SK-N-SH (cell line): Measurements from ENCODE around the gene IL6ST. TPM values are rescaled to one million over a fixed set of nuclear protein-coding genes. Genes with fewer than 3 reads are reported as not detected.

Experiments used
- CTCF ChIA-PET: fragments of 300-600, 350-600 bp; formaldehyde crosslinking; extraction: SDS; loops from one replicate; lab custom pipeline; 2021; lab: Yijun Ruan, JAX
- POLR2A ChIA-PET: fragments of 350-600 bp; sonication (Branson Sonifier 250); formaldehyde crosslinking; extraction: SDS; loops from one replicate; lab custom pipeline; 2020; ENCODE audit warnings: antibody characterized with exemption, inconsistent platforms; lab: Yijun Ruan, JAX
- DNase-seq: peaks from one replicate; pipeline ENCODE4 v3.0.0; 2012
- H2AFZ ChIP-seq: fragments of 200-600 bp; sonication (generic); 2 replicates; pipeline ENCODE4 v1.8.1; 2016; ENCODE audit warnings: antibody characterized with exemption, mild to moderate bottlenecking, low read depth
- H3F3A ChIP-seq: fragments of 200-600 bp; sonication (generic); replicated peaks from 2 replicates; pipeline ENCODE3; 2016; ENCODE audit warnings: antibody characterized with exemption, mild to moderate bottlenecking; ENCODE audit not compliant: insufficient read depth
- H3K27ac ChIP-seq, 2 experiments: fragments of 200-500 bp in 1 of 2; fragments of 200-600 bp in 1 of 2; sonication (Bioruptor generic) in 1 of 2; sonication (generic), shearing (Covaris generic) in 1 of 2; 2 replicates each; pipeline versions ENCODE4 v1.5.1 to v1.6.1; 2014 to 2016; ENCODE audit warnings: low read depth in 2 of 2, inconsistent platforms in 1 of 2, low read length in 1 of 2, mild to moderate bottlenecking in 1 of 2, mixed read lengths in 1 of 2
- H3K27me3 ChIP-seq: fragments of 200-600 bp; sonication (generic), shearing (Covaris generic); 2 replicates; pipeline ENCODE4 v1.6.1; 2016; ENCODE audit warnings: mixed run types; ENCODE audit not compliant: insufficient read depth
- H3K36me3 ChIP-seq, 2 experiments: fragments of 200-500 bp in 1 of 2; fragments of 200-600 bp in 1 of 2; sonication (Bioruptor generic) in 1 of 2; sonication (generic) in 1 of 2; replicated peaks in 1 of 2; 2 replicates each; pipeline versions ENCODE3 to v1.5.1; 2014 to 2016; ENCODE audit warnings: low read length in 1 of 2, mild to moderate bottlenecking in 1 of 2; ENCODE audit not compliant: insufficient read depth in 2 of 2, control insufficient read depth in 1 of 2
- H3K4me1 ChIP-seq, 2 experiments: fragments of 200-500 bp in 1 of 2; fragments of 200-600 bp in 1 of 2; sonication (Bioruptor generic) in 1 of 2; sonication (generic), shearing (Covaris generic) in 1 of 2; 2 replicates each; pipeline versions ENCODE4 v1.5.1 to v1.6.1; 2014 to 2016; ENCODE audit warnings: low read depth in 1 of 2, low read length in 1 of 2, mixed run types in 1 of 2; ENCODE audit not compliant: insufficient read depth in 2 of 2, control insufficient read depth in 1 of 2
- H3K4me2 ChIP-seq: fragments of 200-600 bp; sonication (generic), shearing (Covaris generic); 2 replicates; pipeline ENCODE4 v1.6.1; 2017; ENCODE audit warnings: mixed run types
- H3K4me3 ChIP-seq, 2 experiments: fragments of 200-500 bp in 1 of 2; fragments of 200-600 bp in 1 of 2; sonication (Bioruptor generic) in 1 of 2; sonication (generic), shearing (Covaris generic) in 1 of 2; 2 replicates each; pipeline versions ENCODE4 v1.5.1 to v1.8.1; 2014 to 2016; ENCODE audit warnings: low read depth in 2 of 2, inconsistent platforms in 1 of 2, low read length in 1 of 2, mild to moderate bottlenecking in 1 of 2, mixed read lengths in 1 of 2, moderate library complexity in 1 of 2
- H3K79me2 ChIP-seq: fragments of 200-600 bp; sonication (generic); 2 replicates; pipeline ENCODE4 v1.8.1; 2017; ENCODE audit warnings: mild to moderate bottlenecking; ENCODE audit not compliant: insufficient read depth
- H3K9ac ChIP-seq: fragments of 200-600 bp; sonication (generic); 2 replicates; pipeline ENCODE4 v1.6.1; 2017; ENCODE audit warnings: mixed run types
- H3K9me2 ChIP-seq: fragments of 200-600 bp; sonication (generic); 2 replicates; pipeline ENCODE4 v1.6.1; 2017; ENCODE audit warnings: mixed run types
- H3K9me3 ChIP-seq: fragments of 200-600 bp; sonication (generic); 2 replicates; pipeline ENCODE4 v1.6.1; 2017; ENCODE audit warnings: mixed run types, mild to moderate bottlenecking, moderate library complexity
- H4K20me1 ChIP-seq: fragments of 200-600 bp; sonication (generic); 2 replicates; pipeline ENCODE4 v1.6.1; 2017; ENCODE audit warnings: mild to moderate bottlenecking, mixed run types; ENCODE audit not compliant: insufficient read depth
- EP300 ChIP-seq, 2 experiments: IDR thresholded peaks; 2 replicates each; pipeline versions ENCODE4 v1.4.0 to v1.6.1; 2012; ENCODE audit warnings: borderline replicate concordance in 1 of 2, low read depth in 1 of 2, low read length in 1 of 2
- EZH2phosphoT487 ChIP-seq: fragments of 200-600 bp; sonication (generic); IDR thresholded peaks from 2 replicates; pipeline ENCODE4 v1.6.1; 2017; ENCODE audit warnings: low read depth, mixed run types, mild to moderate bottlenecking, antibody characterized with exemption, moderate library complexity, borderline replicate concordance
- FOSL2 ChIP-seq: IDR thresholded peaks from 2 replicates; pipeline ENCODE4 v1.4.0; 2012; ENCODE audit warnings: low read depth, mild to moderate bottlenecking, moderate library complexity, borderline replicate concordance
- FOXJ3 ChIP-seq: sonication (generic); formaldehyde crosslinking; IDR thresholded peaks from 2 replicates; pipeline ENCODE4 v1.5.1; 2020; ENCODE audit warnings: mild to moderate bottlenecking, missing genetic modification reagents
- GATA2 ChIP-seq: sonication (generic); formaldehyde crosslinking; IDR thresholded peaks from 2 replicates; pipeline ENCODE4 v1.5.0; 2020; ENCODE audit warnings: mild to moderate bottlenecking, missing genetic modification reagents
- JUND ChIP-seq: IDR thresholded peaks from 2 replicates; pipeline ENCODE4 v1.4.0; 2012
- MEF2A ChIP-seq: IDR thresholded peaks from 2 replicates; pipeline ENCODE4 v1.4.0; 2012; ENCODE audit warnings: low read depth, borderline replicate concordance
- NRF1 ChIP-seq: IDR thresholded peaks from 2 replicates; pipeline ENCODE4 v1.6.1; 2012; ENCODE audit warnings: low read depth, mild to moderate bottlenecking, low read length
- POLR2AphosphoS5 ChIP-seq: IDR thresholded peaks from 2 replicates; pipeline ENCODE4 v1.6.1; 2012; ENCODE audit warnings: low read depth, low read length
- RAD21 ChIP-seq: IDR thresholded peaks from 2 replicates; pipeline ENCODE4 v1.6.1; 2012; ENCODE audit warnings: mild to moderate bottlenecking, low read length
- RFX5 ChIP-seq: IDR thresholded peaks from 2 replicates; pipeline ENCODE4 v1.6.1; 2012; ENCODE audit warnings: mild to moderate bottlenecking, improper control_type of control experiment, low read length
- RXRA ChIP-seq: IDR thresholded peaks from 2 replicates; pipeline ENCODE4 v1.4.0; 2012; ENCODE audit warnings: low read depth, mild to moderate bottlenecking, borderline replicate concordance
- SIN3A ChIP-seq: IDR thresholded peaks from 2 replicates; pipeline ENCODE4 v1.6.1; 2012; ENCODE audit warnings: low read depth, mild to moderate bottlenecking, low read length, moderate library complexity, borderline replicate concordance
- TEAD4 ChIP-seq: IDR thresholded peaks from 2 replicates; pipeline ENCODE4 v1.4.0; 2012; ENCODE audit warnings: mild to moderate bottlenecking, borderline replicate concordance; ENCODE audit not compliant: insufficient read depth
- ZBTB33 ChIP-seq: IDR thresholded peaks from 2 replicates; pipeline ENCODE4 v1.4.0; 2012; ENCODE audit warnings: low read depth, borderline replicate concordance
- WGBS: methylation state at CpG from one replicate; pipeline ENCODE4 v1.1.6; 2017; ENCODE audit warnings: low lambda C conversion rate; 5-methylcytosine and 5-hydroxymethylcytosine counted together
- polyA plus RNA-seq, 3 experiments: library from polyadenylated mRNA; depleted of rRNA; stranded (reverse); fragments of >200 nt; gene quantifications; 2 replicates each; pipeline ENCODE4 v1.2.3, GENCODE V29; 2012
- TF ChIP-seq, protein P1 (sequence below): IDR thresholded peaks from 2 replicates; pipeline ENCODE4 v1.4.0; 2012; ENCODE audit warnings: low read depth, borderline replicate concordance
- TF ChIP-seq, protein P2 (sequence below): IDR thresholded peaks from 2 replicates; pipeline ENCODE4 v1.4.0; 2012; ENCODE audit warnings: low read depth

IL6ST gene
- polyA plus RNA-seq, 1 of the 3 experiments (the other 2 are of a cell fraction), result 16.0 TPM

GRCh38 chr5:55966284-55966683 is 28.5 kb downstream of the IL6ST start:
- Histone ChIP-seq H3K4me1 (no peaks in the 10 kb centered on the region), H3K36me3 (peaks cover 37 to 44% of the 10 kb centered on the region in 2 experiments), H3F3A (no peaks in the 10 kb centered on the region), H2AFZ (no peak overlapping the region)
- DNase-seq, result no peak
- TF ChIP-seq TEAD4, result no peak
- TF ChIP-seq FOXJ3 (CRISPR knock-in tag), result no peak
- TF ChIP-seq, all 33 proteins: peak for 0
- Histone ChIP-seq H3K4me3 (no peak overlapping the region), H3K79me2 (peaks cover 6% of the 10 kb centered on the region; the same call in 1 of the 2 replicates), H4K20me1 (no peaks in the 10 kb centered on the region), H3K4me2 (no peak overlapping the region), H3K9me3 (no peaks in the 10 kb centered on the region), H3K27me3 (no peaks in the 10 kb centered on the region), H3K9me2 (no peaks in the 10 kb centered on the region), H3K27ac (no peak overlapping the region), H3K9ac (no peak overlapping the region)
- CTCF ChIA-PET, result no interaction called here
- POLR2A ChIA-PET, result no interaction called here

GRCh38 chr5:55965525-55965924 is 29.2 kb downstream of the IL6ST start:
- H4K20me1 ChIP-seq, result no peaks in the 10 kb centered on the region
- DNase-seq, result no peak
- no peak for TF ChIP-seq JUND
- TF ChIP-seq POLR2AphosphoS5, result no peak
- no peak for TF ChIP-seq ZBTB33
- TF ChIP-seq, protein P1, sequence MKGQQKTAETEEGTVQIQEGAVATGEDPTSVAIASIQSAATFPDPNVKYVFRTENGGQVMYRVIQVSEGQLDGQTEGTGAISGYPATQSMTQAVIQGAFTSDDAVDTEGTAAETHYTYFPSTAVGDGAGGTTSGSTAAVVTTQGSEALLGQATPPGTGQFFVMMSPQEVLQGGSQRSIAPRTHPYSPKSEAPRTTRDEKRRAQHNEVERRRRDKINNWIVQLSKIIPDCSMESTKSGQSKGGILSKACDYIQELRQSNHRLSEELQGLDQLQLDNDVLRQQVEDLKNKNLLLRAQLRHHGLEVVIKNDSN, result no peak
- TF ChIP-seq, protein P2, sequence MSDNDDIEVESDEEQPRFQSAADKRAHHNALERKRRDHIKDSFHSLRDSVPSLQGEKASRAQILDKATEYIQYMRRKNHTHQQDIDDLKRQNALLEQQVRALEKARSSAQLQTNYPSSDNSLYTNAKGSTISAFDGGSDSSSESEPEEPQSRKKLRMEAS, result no peak
- no peak for TF ChIP-seq FOSL2
- H3K79me2 ChIP-seq, result peaks cover 6% of the 10 kb centered on the region; the same call in 1 of the 2 replicates
- whole genome bisulfite sequencing, result 96% methylated on average over 6 of the region's 6 CpGs
- no peak overlapping the region for H3K27ac ChIP-seq
- peaks cover 40 to 50% of the 10 kb centered on the region in 2 experiments for H3K36me3 ChIP-seq
- no peak overlapping the region for H3K4me2 ChIP-seq
- no peaks in the 10 kb centered on the region for H3K4me1 ChIP-seq
- no peak overlapping the region for H2AFZ ChIP-seq
- H3K27me3 ChIP-seq, result no peaks in the 10 kb centered on the region
- no peaks in the 10 kb centered on the region for H3K9me2 ChIP-seq
- no peaks in the 10 kb centered on the region for H3F3A ChIP-seq
- CTCF ChIA-PET, result interaction anchor here (1.3 kb wide), 1 partner anchor 235 kb away, joined by 3 read pairs; no protein-coding TSS in a partner anchor
- H3K9ac ChIP-seq, result no peak overlapping the region
- H3K4me3 ChIP-seq, result no peak overlapping the region
- POLR2A ChIA-PET, result interaction anchor here (0.7 kb wide), 1 partner anchor 1062 kb away, joined by 4 read pairs; no protein-coding TSS in a partner anchor
- H3K9me3 ChIP-seq, result no peaks in the 10 kb centered on the region

DNA sequence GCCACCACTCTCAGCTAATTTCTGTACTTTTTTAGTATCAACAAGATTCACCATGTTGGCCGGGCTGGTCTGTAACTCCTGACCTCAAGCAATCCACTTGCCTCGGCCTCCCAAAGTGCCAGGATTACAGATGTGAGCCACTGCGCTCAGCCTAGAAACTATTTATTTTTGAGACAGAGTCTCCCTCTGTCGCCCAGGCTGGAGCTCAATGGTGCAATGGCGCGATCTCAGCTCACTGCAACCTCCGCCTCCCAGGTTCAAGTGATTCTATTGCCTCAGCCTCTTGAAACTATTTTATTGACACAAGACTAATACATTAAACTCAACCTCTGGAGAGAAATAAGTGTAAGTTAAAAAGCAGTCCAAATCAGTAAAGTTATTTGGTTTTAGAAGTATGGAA is 34.0 kb downstream of the IL6ST start:
- Histone ChIP-seq H3K27ac (no peak overlapping the region), H3K27me3 (no peaks in the 10 kb centered on the region), H3K4me1 (no peaks in the 10 kb centered on the region), H3K79me2 (no peaks in the 10 kb centered on the region; the same call in 1 of the 2 replicates), H3K9ac (no peak overlapping the region), H4K20me1 (no peaks in the 10 kb centered on the region), H3K9me2 (no peaks in the 10 kb centered on the region), H3K4me2 (no peak overlapping the region), H3K36me3 (peaks cover 56 to 61% of the 10 kb centered on the region in 2 experiments), H3F3A (no peaks in the 10 kb centered on the region), H2AFZ (no peak overlapping the region), H3K4me3 (no peak overlapping the region), H3K9me3 (no peaks in the 10 kb centered on the region)
- WGBS, result 98% methylated on average over 7 of the region's 7 CpGs
- TF ChIP-seq MEF2A (no peak), RFX5 (no peak), SIN3A (no peak), GATA2 (no peak), RAD21 (no peak), FOSL2 (no peak), NRF1 (no peak), RXRA (no peak), EZH2phosphoT487 (no peak), EP300 (IDR thresholded peaks at IDR 0.05; ENCODE audit: borderline replicate concordance in 1 of 2, low read depth in 1 of 2, low read length in 1 of 2) (no peak)
- CTCF ChIA-PET, result interaction anchor here (1.5 kb wide), 1 partner anchor 242 kb away, joined by 3 read pairs; no protein-coding TSS in a partner anchor
- POLR2A ChIA-PET, result no interaction called here
- no peak for DNase-seq
